HG03039 (cell line): Measurements from ENCODE around the gene PARD6A.
"Not testable (repeated sequence)": the region's sequence is repeated elsewhere in the genome, so short reads cannot be mapped to it uniquely, and the experiment has no call there.

Source experiments
- ATAC-seq: cut with Tn5 transposase; IDR thresholded peaks from one replicate; pipeline ENCODE4 v1.9.1; 2021; ENCODE audit warnings: mild to moderate bottlenecking, moderate library complexity; ENCODE audit not compliant: unreplicated experiment

Gene PARD6A

DNA sequence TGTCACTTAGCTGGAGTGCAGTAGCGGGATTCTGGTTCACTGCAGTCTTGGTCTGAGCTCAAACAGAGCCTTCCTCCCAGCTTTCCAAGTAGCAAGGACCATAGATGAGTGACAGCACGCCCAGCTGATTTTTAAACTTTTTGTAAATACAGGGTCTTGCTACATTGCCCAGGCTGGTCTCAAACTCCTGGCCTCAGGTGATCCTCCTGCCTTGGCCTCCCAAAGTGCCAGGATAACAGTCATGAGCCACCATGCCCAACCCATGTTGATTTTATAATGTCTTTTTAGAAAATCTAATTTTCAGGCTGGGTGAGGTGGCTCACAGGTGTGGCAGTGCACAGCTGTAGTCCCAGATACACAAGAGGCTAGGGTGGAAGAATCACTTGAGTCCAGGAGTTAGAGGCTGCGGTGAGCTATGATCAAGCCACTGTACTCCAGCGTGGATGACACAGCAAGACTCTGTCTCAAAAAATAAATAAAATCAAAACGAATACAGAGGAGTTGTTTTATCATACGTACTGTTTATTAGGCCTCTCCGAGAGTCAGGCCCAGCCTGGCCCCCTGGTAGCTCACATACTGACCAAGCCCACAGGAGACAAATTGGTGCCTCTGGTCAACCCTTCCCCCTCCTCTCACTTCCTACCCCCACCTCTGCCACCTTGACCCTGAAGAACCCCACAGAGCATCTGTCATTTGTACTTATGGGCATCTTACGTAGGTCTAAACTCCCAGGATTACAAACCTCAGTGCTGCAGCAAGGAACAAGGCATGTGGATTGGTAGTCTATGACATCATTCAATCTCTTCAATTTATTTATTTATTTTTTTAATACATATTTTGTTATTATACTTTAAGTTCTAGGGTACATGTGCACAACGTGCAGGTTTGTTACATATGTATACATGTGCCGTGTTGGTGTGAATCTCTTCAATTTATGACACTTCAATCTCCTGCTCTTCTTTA, 19.5 kb downstream of the PARD6A start:
- no peak for ATAC-seq

DNA sequence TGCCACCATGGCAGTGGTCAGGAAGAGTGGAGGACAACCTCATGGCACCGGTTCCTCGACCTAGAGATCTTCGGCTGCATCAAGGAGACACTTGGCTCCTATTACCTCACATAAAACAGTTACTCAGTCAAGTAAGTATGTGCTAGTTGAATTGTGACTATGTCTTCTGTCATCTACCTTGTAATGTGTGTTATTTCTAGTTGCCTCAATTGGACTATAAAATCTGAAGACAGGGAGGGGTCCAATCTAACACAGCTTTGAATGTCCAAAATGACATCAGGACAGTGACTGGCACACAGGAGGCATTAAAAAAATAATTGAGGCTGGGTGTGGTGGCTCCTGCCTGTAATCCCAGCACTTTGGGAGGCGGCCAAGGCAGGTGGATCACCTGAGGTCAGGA, 23.0 kb downstream of the PARD6A start:
- ATAC-seq = no peak

DNA sequence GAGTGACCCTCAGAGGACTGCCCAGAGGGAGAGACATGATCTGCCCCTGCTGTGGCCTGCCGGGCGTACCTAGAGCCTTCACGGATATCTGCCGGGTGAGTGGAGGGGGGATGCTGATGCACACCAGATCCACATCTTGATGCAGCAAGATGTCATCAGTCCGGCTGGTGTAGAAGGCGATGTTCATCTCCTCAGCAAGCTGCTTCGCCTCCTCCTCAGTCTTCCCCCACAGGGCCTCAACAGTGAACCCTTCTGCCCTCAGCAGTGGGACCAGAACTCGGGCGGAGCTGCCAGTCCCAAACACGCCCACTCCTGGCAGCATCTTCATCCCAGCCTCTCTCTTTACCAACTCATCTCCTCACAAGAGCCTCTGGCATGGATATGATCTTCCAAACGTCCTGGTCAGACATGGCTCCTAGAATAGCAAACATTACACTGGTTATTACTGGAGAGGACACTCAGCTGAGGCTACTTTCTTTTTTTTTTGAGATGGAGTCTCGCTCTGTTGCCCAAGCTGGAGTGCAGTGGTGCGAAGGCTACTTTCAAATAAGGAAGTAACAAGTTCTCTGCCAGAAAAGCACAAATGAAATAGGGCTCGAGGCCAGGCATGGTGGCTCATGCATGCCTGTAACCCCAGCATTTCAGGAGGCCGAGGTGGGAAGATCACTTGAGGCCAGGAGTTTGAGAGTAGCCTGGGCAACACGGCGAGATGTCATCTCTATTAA, 24.8 kb downstream of the PARD6A start:
- ATAC-seq = no peak

- not testable (repeated sequence) for ATAC-seq
Observed at GRCh38 chr16:67693517-67694285, 32.9 kb downstream of the PARD6A start.

GRCh38 chr16:67694611-67695010, 33.9 kb downstream of the PARD6A start:
- no peak for ATAC-seq

DNA sequence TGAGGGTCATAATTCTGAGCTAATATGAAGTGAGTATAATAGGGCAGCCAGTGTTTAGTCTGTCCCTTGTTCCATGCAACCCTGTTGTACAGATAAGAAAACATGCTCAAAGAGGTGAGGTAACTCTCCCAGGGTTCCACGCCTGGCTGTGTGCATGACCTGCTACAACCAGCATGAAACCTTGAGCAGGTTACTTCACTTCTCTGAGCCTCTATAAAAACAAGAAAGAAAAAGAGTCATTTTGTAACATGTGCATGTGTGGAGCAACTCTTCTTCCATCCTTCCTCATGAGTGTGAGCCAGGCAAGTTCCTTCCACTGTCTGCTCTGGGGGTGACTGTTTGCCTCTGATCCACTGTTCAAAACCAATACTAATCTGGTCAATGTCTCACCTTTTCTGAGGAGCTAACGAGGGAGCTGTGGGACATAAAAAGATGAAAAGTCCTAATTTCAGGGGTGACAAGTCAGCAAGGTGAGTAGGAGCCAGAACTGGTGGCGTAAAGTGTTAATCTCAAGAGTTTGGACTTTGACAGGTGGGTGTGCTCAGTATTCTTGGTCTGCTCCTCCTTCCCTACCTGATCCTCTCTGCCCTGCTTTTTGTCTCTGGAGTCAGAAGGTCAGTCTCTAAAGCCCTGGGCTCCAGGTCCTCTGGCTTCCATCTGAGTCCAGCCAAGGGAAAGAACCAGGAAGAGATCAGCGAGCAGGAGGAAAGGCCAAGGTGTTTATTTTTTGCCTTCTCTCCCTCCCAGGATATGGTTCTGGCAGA, 36.8 kb downstream of the PARD6A start:
- no peak for ATAC-seq

DNA sequence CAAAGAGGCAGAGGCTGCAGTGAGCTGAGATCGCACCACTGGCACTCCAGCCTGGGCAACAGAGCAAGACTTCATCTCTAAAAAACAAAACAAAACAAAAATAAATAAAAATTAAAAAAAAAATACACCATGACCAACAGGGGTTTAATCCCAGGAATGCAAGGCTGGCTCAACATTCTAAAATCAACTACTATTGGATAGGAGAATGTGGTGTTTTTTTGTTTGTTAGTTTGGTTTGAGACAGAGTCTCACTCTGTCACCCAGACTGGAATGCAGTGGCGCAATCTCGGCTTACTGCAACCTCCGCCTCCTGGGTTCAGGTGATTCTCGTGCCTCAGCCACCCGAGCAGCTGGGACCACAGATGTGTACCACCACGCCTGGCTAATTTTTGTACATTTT, 38.5 kb downstream of the PARD6A start:
- no peak for ATAC-seq

GRCh38 chr16:67701420-67701819, 40.7 kb downstream of the PARD6A start:
- ATAC-seq = no peak

DNA sequence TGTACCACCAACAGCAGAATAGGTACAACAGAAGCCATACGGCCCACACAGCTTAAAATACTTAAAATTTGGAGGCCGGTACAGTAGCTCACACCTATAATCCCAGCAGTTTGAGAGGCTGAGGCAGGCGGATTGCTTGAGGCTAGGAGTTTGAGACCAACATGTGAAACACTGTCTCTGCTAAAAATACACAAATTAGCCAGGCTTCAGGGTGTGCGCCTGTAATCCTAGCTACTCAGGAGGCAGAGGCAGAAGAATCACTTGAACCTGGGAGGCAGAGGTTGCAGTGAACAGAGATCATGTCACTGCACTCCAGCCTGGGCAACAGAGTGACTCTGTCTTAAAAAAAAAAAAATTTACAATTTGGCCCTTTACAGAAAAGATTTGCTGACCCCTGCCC, 41.4 kb downstream of the PARD6A start:
- ATAC-seq = no peak

- no peak for ATAC-seq
Observed at GRCh38 chr16:67703626-67704025, 42.9 kb downstream of the PARD6A start.

DNA sequence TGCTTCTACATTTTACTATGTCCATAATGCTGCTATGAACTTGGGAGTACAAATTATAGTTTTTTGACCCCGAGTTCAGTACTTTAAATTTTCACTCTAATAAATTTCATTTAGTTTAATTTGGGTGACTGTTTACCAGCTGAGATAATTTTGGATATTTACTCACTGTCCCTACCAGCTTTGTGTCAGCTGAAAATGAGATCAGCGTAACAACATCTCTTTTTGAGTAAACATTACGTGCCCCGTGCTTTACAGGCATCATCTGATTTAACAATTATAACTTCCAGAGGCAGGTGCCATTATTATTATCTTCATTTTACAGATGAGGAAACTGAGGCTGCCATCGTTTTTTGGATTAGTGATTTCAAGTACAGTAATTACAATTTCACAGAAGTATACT, 43.4 kb downstream of the PARD6A start:
- no peak for ATAC-seq

- no peak for ATAC-seq
Observed at GRCh38 chr16:67707210-67707609, 46.5 kb downstream of the PARD6A start.

- no peak for ATAC-seq
Observed at GRCh38 chr16:67707790-67708189, 47.0 kb downstream of the PARD6A start.

DNA sequence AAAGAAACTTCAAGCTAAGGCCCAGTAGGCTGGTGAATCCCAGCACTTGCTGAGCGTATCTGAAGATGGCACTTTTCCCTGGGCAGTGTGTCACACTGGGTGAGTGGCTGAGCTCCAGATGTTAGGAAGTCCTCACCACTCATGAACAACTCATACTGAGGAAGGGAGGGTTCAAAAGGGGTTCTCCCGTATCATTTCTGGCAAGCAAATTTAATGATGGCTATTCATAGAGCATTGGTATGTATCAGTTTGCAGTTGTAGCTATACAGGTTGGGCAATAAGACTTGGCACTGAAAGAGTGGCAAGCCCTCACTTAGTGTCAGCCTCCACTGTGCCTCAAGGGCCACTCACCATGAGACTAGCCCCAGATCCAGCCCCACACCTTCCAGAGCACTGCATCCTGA, 47.6 kb downstream of the PARD6A start:
- ATAC-seq = no peak

GRCh38 chr16:67709050-67709449, 48.3 kb downstream of the PARD6A start:
- no peak for ATAC-seq

DNA sequence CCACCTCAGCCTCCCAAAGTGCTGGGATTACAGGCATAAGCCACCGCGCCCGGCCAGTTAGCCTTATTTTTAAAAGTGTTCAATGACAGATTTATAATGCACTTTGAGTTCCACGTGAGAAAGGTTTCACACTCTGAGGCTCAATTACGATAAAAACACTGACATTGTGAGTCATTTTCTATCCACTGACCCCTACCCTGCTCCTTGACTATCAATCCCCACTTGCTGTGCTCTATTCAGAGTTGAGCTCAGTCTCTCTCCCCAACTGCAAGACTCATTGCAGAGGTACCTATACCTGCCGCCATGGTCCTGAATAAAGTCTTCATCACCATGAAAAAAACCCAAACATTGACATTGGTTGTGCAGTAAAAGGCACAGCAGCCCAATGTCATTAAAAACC, 49.8 kb downstream of the PARD6A start:
- ATAC-seq = no peak
